Stimulated activated CD4-positive, alpha-beta T cell treated with anti-CD3 and anti-CD28 coated beads, Interleukin-12 subunit alpha, Interleukin-12 subunit beta, amount 100 ng/mL, for 48 hours (primary cell): ENCODE results near the gene RPL29.
"Not testable (repeated sequence)": the region's sequence is repeated elsewhere in the genome, so short reads cannot be mapped to it uniquely, and the experiment has no call there.

Source experiments
- DNase-seq, 3 donors: peaks; one replicate each; pipeline ENCODE4 v3.0.0-alpha.2; 2020; ENCODE audit warnings: low read depth in 2 of 3, low spot score in 1 of 3

The RPL29 gene

GRCh38 chr3:51995346-51996163 lies at the start of gene RPL29:
Gene RPL29, minus strand, starts transcription at chr3:51995895. Its CDS starts 434 bp downstream, at chr3:51995461.
- peak; percentile 84 to 92 (median 85) for DNase-seq

GRCh38 chr3:52044869-52045619 lies 49.3 kb upstream of the RPL29 start:
- no peak for DNase-seq

DNA sequence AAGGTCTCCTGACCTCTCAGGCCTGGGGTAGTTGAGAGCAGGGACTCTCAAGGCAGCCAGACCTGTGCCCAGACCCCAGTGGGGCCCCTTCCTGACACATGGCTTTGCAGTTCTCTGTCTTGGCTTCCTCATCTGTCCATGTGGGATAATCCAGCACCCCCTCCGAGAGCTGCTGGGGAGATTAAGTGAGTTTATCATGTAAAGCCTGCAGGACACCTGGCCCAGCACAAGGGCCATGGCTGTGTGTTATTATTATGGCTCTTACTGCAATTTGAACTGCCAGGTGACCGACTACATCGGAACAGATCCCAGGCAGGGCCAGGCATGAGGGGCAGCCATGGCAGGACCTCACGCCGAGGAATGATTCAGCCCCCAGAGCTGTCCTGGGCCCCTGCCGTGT lies 48.1 kb upstream of the RPL29 start:
- DNase-seq = no peak

GRCh38 chr3:52043039-52043438 lies 47.3 kb upstream of the RPL29 start:
- not testable (repeated sequence) for DNase-seq

GRCh38 chr3:52041118-52041731 lies 45.5 kb upstream of the RPL29 start:
- no peak for DNase-seq

- DNase-seq = no peak
Measured at GRCh38 chr3:52040600-52040999, 44.9 kb upstream of the RPL29 start.

DNA sequence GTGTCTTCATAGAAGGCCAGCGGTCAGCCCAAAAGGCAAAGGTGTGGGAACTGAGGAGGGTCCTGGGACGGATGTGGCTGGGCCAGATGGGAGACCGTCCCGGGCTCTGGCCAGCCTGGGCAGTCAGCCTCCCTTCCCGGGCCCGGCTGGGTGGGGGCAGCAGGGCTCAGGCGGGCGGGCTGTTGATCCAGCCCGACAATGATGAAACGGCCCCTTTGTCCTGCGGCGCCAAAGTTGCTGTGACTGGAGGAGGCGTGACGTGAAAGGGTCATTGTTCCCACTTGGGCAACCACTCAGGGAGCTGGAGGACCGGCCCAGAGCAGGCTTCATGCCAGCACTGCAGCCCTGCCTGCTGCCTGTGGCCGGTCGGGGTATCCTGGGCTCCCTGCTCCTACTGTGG lies 44.2 kb upstream of the RPL29 start:
- DNase-seq = no peak

- no peak for DNase-seq
Measured at GRCh38 chr3:52039426-52039825, 43.7 kb upstream of the RPL29 start.

- no peak for DNase-seq
Measured at GRCh38 chr3:52038227-52038626, 42.5 kb upstream of the RPL29 start.

- no peak for DNase-seq
Measured at GRCh38 chr3:52037291-52037690, 41.6 kb upstream of the RPL29 start.

DNA sequence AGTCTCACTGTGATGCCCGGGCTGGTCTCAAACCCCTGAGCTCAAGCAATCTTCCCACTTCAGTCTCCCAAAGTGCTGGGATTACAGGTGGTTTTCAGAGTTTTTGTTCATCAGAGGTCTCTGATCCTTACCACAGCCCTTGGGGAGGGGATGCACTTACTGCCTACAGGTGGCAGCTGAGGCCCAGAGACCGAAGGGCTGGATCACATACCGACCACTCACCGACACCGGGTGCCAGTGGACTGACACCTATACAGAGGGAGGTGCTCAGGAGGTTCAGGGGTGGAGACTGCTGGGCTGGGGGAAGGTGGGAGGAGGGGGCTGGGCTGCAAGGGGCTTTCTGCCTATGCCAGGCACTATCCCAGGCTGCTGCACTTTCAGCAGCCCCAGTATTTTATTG lies 41.1 kb upstream of the RPL29 start:
- no peak for DNase-seq

- no peak for DNase-seq
Measured at GRCh38 chr3:52036222-52036694, 40.6 kb upstream of the RPL29 start.

DNA sequence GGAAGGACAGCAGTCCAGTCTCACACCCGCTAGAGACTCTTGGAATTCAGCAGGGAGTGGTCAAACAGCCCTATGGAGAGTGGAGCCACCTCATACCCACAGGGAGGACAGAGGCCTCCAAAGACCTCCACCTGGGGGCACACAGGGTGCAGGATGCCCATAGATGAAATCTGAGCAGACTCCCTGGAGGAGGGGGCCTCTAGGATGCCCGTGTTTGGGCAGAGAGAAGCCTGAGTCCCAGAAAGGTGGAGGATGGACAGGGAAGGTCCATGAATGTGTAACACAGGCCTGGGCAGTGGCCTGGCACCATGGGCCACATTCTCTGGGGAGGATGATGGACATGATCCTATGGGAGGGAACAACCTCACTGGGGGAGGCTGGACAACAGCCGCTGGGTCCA lies 39.0 kb upstream of the RPL29 start:
- DNase-seq = no peak

GRCh38 chr3:52034212-52034611 lies 38.5 kb upstream of the RPL29 start:
- no peak for DNase-seq

GRCh38 chr3:52033748-52034147 lies 38.1 kb upstream of the RPL29 start:
- not testable (repeated sequence) for DNase-seq

GRCh38 chr3:52032702-52033408 lies 37.2 kb upstream of the RPL29 start:
- no peak for DNase-seq

- DNase-seq = no peak
Measured at GRCh38 chr3:52031896-52032295, 36.2 kb upstream of the RPL29 start.

- DNase-seq = no peak
Measured at GRCh38 chr3:52030714-52031310, 35.1 kb upstream of the RPL29 start.

DNA sequence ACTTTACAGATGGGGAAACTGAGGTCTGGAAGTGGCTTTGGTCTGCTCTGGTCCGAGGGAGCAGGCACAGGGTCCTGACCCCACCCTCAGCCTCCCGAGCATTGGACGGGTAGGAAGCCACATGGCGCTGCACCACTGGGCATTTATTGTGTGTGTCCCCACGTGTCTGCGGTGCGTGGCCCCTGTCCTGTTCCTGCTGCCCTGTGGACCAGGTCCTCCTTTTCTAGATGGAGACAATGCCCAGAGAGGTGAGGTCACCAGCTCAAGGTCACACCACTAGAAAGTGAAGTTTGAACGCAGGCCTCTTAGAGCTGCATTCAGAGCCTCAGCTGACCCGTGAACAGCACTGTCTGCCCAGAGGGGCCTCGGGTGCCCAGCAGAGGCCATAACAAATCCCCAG lies 33.8 kb upstream of the RPL29 start:
- no peak for DNase-seq

DNA sequence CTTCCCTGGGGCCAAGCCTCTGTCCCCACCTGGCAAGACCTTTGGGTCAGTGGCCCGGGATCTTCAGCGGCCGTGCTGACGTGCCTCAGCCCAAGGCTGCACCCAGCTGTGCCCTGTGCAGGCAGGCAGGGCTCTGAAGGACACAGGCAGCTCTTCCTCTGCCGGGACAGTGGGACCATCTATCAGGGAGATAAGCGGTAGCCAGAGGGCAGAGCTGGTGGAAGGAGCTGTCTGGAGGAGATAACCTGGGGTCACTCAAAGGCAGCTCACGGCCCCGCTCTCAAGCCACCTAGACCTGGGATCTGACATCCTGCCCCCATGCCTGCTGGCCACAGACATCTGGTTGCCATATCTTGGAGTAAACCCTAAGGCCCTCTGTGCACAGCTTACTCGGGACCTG lies 33.4 kb upstream of the RPL29 start:
- DNase-seq = no peak

DNA sequence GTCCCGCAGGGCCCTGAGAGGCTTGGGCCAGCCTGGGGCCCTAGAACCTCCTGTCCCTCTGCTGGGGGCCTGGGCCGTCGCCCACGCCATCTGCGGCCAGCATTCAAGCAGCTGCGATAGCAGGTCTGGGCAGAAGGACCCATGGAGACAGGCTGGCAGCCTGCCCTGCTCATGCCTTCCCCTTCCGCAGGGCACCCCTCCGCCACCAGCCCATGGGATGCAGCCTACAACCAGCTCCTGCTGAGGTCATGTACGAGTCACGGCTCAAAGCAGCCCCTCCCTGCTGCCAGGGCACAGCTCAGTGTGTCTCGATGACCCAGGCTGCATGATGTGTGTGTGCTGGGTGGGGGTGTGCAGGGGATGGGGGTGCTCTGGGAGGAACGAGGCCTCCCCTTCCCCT lies 32.9 kb upstream of the RPL29 start:
- no peak for DNase-seq
